Prostate gland (tissue), 2 donors: ENCODE measurements around the gene MINDY1.

Experiments used
- POLR2A ChIP-seq: fragments of 450-650 bp; IDR thresholded peaks from one replicate; pipeline ENCODE4 v1.6.1; 2016; ENCODE audit warnings: antibody characterized with exemption, mild to moderate bottlenecking
- POLR2AphosphoS5 ChIP-seq: sonication (generic); formaldehyde crosslinking; IDR thresholded peaks from one replicate; pipeline ENCODE4 v1.6.1; 2017; ENCODE audit warnings: antibody characterized with exemption
- TF ChIP-seq, protein P1 (sequence below), 4 experiments: fragments of 200-600 bp in 2 of 4; fragments of 450-650 bp in 2 of 4; sonication (generic) in 2 of 4; IDR thresholded peaks; 1 replicate in 3 of 4; 2 replicates in 1 of 4; pipeline ENCODE4 v1.5.1; 2016 to 2019; ENCODE audit warnings: antibody characterized with exemption in 4 of 4, mild to moderate bottlenecking in 2 of 4, moderate library complexity in 2 of 4

DNA sequence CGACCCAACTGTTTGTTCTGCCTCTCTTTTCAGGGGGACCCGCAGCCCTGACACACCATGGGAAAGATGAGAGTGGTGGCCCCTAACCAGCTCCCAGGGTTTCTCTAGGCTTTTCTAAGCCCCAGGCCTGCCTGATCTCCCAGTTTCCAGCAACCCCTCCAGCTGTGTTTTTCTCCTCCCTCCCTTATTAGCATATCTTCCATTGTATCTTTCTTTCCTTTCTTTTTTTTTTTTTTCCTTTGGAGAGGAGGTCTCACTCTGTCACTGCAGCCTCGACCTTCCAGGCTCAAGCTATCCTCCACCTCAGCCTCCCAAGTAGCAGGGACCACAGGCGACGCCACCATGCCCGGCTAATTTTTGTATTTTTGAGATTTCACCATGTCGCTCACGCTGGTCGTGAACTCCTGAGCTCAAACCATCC, 30.3 kb downstream of the MINDY1 start:
- TF ChIP-seq, protein P1, sequence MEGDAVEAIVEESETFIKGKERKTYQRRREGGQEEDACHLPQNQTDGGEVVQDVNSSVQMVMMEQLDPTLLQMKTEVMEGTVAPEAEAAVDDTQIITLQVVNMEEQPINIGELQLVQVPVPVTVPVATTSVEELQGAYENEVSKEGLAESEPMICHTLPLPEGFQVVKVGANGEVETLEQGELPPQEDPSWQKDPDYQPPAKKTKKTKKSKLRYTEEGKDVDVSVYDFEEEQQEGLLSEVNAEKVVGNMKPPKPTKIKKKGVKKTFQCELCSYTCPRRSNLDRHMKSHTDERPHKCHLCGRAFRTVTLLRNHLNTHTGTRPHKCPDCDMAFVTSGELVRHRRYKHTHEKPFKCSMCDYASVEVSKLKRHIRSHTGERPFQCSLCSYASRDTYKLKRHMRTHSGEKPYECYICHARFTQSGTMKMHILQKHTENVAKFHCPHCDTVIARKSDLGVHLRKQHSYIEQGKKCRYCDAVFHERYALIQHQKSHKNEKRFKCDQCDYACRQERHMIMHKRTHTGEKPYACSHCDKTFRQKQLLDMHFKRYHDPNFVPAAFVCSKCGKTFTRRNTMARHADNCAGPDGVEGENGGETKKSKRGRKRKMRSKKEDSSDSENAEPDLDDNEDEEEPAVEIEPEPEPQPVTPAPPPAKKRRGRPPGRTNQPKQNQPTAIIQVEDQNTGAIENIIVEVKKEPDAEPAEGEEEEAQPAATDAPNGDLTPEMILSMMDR (IDR thresholded peaks at IDR 0.05): no peak
- no peak for TF ChIP-seq POLR2AphosphoS5
- TF ChIP-seq POLR2A: no peak
